ENCODE measurements around the gene DCUN1D3.

DNA sequence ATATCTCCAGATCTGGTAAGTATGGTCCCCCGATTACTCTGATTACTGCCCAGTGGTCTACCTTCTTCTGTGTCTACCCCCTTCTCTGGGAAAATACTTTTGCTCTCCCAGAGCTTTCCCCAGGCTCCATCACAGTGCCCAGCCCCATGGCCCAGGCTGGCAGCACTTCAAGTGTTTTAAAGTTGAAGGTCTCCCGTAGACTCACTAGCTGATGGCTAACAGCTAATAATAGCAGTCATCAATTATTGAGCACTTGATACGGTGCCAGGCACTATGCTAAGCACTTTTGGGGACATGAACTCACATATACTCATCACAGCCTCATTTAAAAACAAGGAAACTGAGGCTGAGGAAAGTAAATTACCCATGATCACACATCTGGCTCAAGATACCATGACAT lies 33.4 kb downstream of the DCUN1D3 start:
- TF ChIP-seq GATA2 (IDR thresholded peaks at IDR 0.05; ENCODE audit: low read depth, low read length) (no peak), GATA3 (IDR thresholded peaks at IDR 0.05; ENCODE audit: low read depth, low read length) (no peak)

Data from SH-SY5Y (cell line).